HG02588 (cell line): Measurements from ENCODE around the gene IL1RAP.

Experiments used
- ATAC-seq: cut with Tn5 transposase; IDR thresholded peaks from one replicate; pipeline ENCODE4 v1.9.1; 2021; ENCODE audit warnings: mild to moderate bottlenecking, moderate library complexity; ENCODE audit not compliant: unreplicated experiment

Gene IL1RAP

DNA sequence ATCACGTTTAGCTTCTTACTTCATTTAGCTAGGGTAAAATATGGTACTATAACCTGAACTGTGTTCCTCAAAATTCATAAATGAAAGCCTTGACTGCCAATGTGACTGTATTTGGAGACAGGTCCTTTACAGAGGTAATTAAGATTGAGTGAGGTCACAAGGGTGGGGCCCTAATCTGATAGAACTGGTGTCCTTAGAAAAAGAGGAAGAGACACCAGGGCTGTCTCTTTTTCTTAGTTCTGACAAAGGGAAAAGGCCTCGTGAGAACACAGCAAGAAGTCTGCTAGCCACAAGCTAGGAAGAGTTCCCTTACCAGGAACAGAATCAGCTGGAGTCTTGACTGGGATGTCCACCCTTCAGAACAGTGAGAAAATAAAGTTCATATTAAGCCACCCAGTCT lies 185.9 kb downstream of the IL1RAP start:
- no peak for ATAC-seq

- ATAC-seq: no peak
Measured at GRCh38 chr3:190701096-190701532, 187.2 kb downstream of the IL1RAP start.

- ATAC-seq: no peak
Measured at GRCh38 chr3:190706582-190706981, 192.7 kb downstream of the IL1RAP start.
